Measurements from ENCODE around the gene NDUFB11. TPM values are rescaled to one million over a fixed set of nuclear protein-coding genes. Genes with fewer than 3 reads are reported as not detected.

The NDUFB11 gene
- 63.8 TPM for total RNA-seq

GRCh38 chrX:47144626-47145394, at the start of gene NDUFB11, which contains the start of gene RBM10:
Gene NDUFB11, minus strand, starts transcription at chrX:47144702. Its CDS starts 23 bp downstream, at chrX:47144679.
Gene RBM10, plus strand, starts transcription at chrX:47145221. Its CDS starts 2,261 bp downstream, at chrX:47147482.
- intact Hi-C loops (cut with DNase I) = no loop called here
- peak within 1 kb of the TSS; percentile 53 to 64 for H3K4me3 ChIP-seq
- no peaks in the 10 kb centered on the region for H3K27me3 ChIP-seq
- H3K4me1 ChIP-seq = peaks cover 24% of the 10 kb centered on the region
- peak within 1 kb of the TSS; percentile 92 for H3K27ac ChIP-seq
- DNase-seq (ENCODE audit: extremely low spot score in 2 of 2) = peak in 1 of 2 donors; percentile 94
- H3K36me3 ChIP-seq = peaks cover 0 to 7% of the 10 kb centered on the region in 2 donors
- no peaks in the 10 kb centered on the region for H3K9me3 ChIP-seq
- TF ChIP-seq POLR2AphosphoS5 (IDR thresholded peaks at IDR 0.05; ENCODE audit: insufficient read depth in 1 of 2, low read depth in 1 of 2) (peak; percentile 63 to 89), POLR2A (IDR thresholded peaks at IDR 0.05) (peak in 1 of 2 donors; percentile 61), CTCF (IDR thresholded peaks at IDR 0.05) (peak in 1 of 3 experiments; percentile 83)

GRCh38 chrX:47193475-47194193, 49.1 kb upstream of the NDUFB11 start, which contains the start of gene UBA1:
Gene UBA1, plus strand, starts transcription at chrX:47193829. Its CDS starts 4,974 bp downstream, at chrX:47198803.
- Histone ChIP-seq H3K27ac (peak within 1 kb of the TSS; percentile 97), H3K27me3 (no peaks in the 10 kb centered on the region), H3K36me3 (peaks cover 0 to 5% of the 10 kb centered on the region in 2 donors), H3K9me3 (no peaks in the 10 kb centered on the region), H3K4me3 (peak within 1 kb of the TSS; percentile 87 to 94), H3K4me1 (peaks cover 44% of the 10 kb centered on the region)
- peak in 1 of 2 donors; percentile 98 for DNase-seq (ENCODE audit: extremely low spot score in 2 of 2)
- intact Hi-C loops (cut with DNase I) = loop anchor here (2.0 to 10.0 kb wide), 2 partner anchors 191 to 331 kb away; no protein-coding TSS in a partner anchor
- peak in 1 of 2 donors; percentile 82 for TF ChIP-seq POLR2A (IDR thresholded peaks at IDR 0.05)
- TF ChIP-seq POLR2AphosphoS5 (IDR thresholded peaks at IDR 0.05; ENCODE audit: insufficient read depth in 1 of 2, low read depth in 1 of 2) = peak; percentile 95 to 98
- TF ChIP-seq CTCF (IDR thresholded peaks at IDR 0.05) = peak; percentile 61 to 96 (median 85)

GRCh38 chrX:47191806-47192401, 47.4 kb upstream of the NDUFB11 start:
- peaks cover 28% of the 10 kb centered on the region for H3K4me1 ChIP-seq
- no peaks in the 10 kb centered on the region for H3K27me3 ChIP-seq
- intact Hi-C loops (cut with DNase I) = loop anchor here (2.0 to 10.0 kb wide), 2 partner anchors 193 to 333 kb away; no protein-coding TSS in a partner anchor
- no peak for DNase-seq (ENCODE audit: extremely low spot score in 2 of 2)
- no peak for TF ChIP-seq POLR2A (IDR thresholded peaks at IDR 0.05)
- TF ChIP-seq CTCF (IDR thresholded peaks at IDR 0.05) = no peak
- no peak for TF ChIP-seq POLR2AphosphoS5 (IDR thresholded peaks at IDR 0.05; ENCODE audit: insufficient read depth in 1 of 2, low read depth in 1 of 2)
- peak overlapping the region; percentile 38 to 51 for H3K4me3 ChIP-seq
- no peak overlapping the region for H3K27ac ChIP-seq
- H3K9me3 ChIP-seq = no peaks in the 10 kb centered on the region
- H3K36me3 ChIP-seq = no peaks in the 10 kb centered on the region

- Histone ChIP-seq H3K9me3 (no peaks in the 10 kb centered on the region), H3K36me3 (peaks cover 0 to under 1% of the 10 kb centered on the region in 2 donors), H3K27ac (peak overlapping the region; percentile 46), H3K4me1 (peaks cover 22% of the 10 kb centered on the region), H3K4me3 (peak overlapping the region; percentile 38 to 51), H3K27me3 (no peaks in the 10 kb centered on the region)
- no peak for TF ChIP-seq POLR2A (IDR thresholded peaks at IDR 0.05)
- TF ChIP-seq CTCF (IDR thresholded peaks at IDR 0.05) = no peak
- no peak for TF ChIP-seq POLR2AphosphoS5 (IDR thresholded peaks at IDR 0.05; ENCODE audit: insufficient read depth in 1 of 2, low read depth in 1 of 2)
- DNase-seq (ENCODE audit: extremely low spot score in 2 of 2) = no peak
- intact Hi-C loops (cut with DNase I) = loop anchor here (10.0 kb wide), 1 partner anchor 333 kb away; no protein-coding TSS in a partner anchor
Observed at GRCh38 chrX:47191331-47191730, 46.8 kb upstream of the NDUFB11 start.

All from vagina (tissue), 2 donors.